T-helper 1 cell treated with Interleukin-12 subunit alpha and Interleukin-12 subunit beta and Interleukin-4 antibody, amounts not matched to agents 30 ng/mL and 1 ng/mL, for 36 hours (primary cell): Measurements from ENCODE around the gene PATE1. TPM values are rescaled to one million over a fixed set of nuclear protein-coding genes. Genes with fewer than 3 reads are reported as not detected.

Experiments
- intact Hi-C: fragments of 100-400 bp; cut with micrococcal nuclease; formaldehyde crosslinking; loops from one replicate; pipeline ENCODE4 v1.15.1; 2024
- total RNA-seq: library from RNA; stranded (reverse); gene quantifications from 2 replicates; pipeline ENCODE4 v1.2.3, GENCODE V29; 2022

PATE1 gene
- total RNA-seq, 1 donor from 2014 or later, result not detected

- intact Hi-C loops, result no loop called here
Measured at GRCh38 chr11:125790825-125791224, 44.7 kb downstream of the PATE1 start.

DNA sequence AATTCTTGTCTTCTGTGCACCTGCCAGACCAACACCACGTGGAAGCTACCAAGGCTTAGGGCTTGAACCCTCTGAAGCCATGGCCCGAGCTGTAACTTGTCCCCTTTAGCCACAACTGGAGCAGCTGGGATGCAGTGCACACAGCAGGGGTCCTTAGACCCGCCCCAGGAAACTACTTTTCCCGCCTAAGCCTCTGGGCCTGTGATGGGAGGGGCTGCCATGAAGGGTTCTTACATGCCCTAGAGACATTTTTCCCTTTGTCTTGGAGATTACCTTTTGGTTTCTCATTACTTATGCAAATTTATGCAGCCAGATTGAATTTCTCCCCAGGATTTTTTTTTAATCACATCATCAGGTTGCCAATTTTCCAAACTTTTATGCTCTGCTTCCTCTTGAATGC, 51.6 kb downstream of the PATE1 start:
- intact Hi-C loops, result no loop called here

Other genes starting within 250 kb of the PATE1 start
- 42.4 and 43.7 TPM in 2 replicates for gene EI24, start 176.8 kb upstream of the PATE1 start, total RNA-seq
- gene STT3A, start 153.4 kb upstream of the PATE1 start, total RNA-seq, result 171 and 178 TPM in 2 replicates
- gene CHEK1, start 121.1 kb upstream of the PATE1 start, total RNA-seq, result 74.7 and 76.6 TPM in 2 replicates
- not detected in 2 replicates for gene ACRV1, start 65.4 kb upstream of the PATE1 start, total RNA-seq
- gene PATE2, start 32.5 kb downstream of the PATE1 start, total RNA-seq, result not detected in 2 replicates
- gene PATE3, start 41.8 kb downstream of the PATE1 start, total RNA-seq, result not detected in 2 replicates
- gene PATE4, start 87.0 kb downstream of the PATE1 start, total RNA-seq, result not detected in 2 replicates
- gene HYLS1, start 141.4 kb downstream of the PATE1 start, total RNA-seq, result 11.9 and 12.2 TPM in 2 replicates
- 10.6 and 17.5 TPM in 2 replicates for gene PUS3, start 156.9 kb downstream of the PATE1 start, total RNA-seq
- 0.20 TPM in 1 of 2 replicates, not detected in the other for gene DDX25, start 158.2 kb downstream of the PATE1 start, total RNA-seq
- gene VSIG10L2, start 199.8 kb downstream of the PATE1 start, total RNA-seq, result not detected in 2 replicates